Activated naive CD8-positive, alpha-beta T cell treated with anti-CD3 and anti-CD28 coated beads, Interleukin-2, amount 10 ng/mL, durations not matched to agents 7 days and 5 days (primary cell): ENCODE data around the gene QRFPR. TPM values are rescaled to one million over a fixed set of nuclear protein-coding genes. Genes with fewer than 3 reads are reported as not detected.
"Not testable (repeated sequence)": the region's sequence is repeated elsewhere in the genome, so short reads cannot be mapped to it uniquely, and the experiment has no call there.

ENCODE experiments used
- ATAC-seq: fragments of 150-1000 bp; cut with Tn5 transposase; one replicate; pipeline ENCODE4 v1.10.0; 2021; ENCODE audit warnings: low read depth, moderate library complexity
- POLR2A ChIA-PET: fragments of 350-600 bp; sonication (Branson Sonifier 250); formaldehyde crosslinking; loops from one replicate; lab custom pipeline; 2021; ENCODE audit warnings: antibody characterized with exemption; lab: Charles Lee
- DNase-seq: peaks from one replicate; pipeline ENCODE4 v3.0.0; 2021
- H3K27ac Mint-ChIP-seq: one replicate; pipeline ENCODE4 v1.8.0; 2022; ENCODE audit warnings: mild to moderate bottlenecking, mixed read lengths
- H3K27me3 Mint-ChIP-seq: one replicate; pipeline ENCODE4 v1.8.0; 2022; ENCODE audit warnings: mild to moderate bottlenecking, moderate library complexity, mixed read lengths
- H3K36me3 Mint-ChIP-seq: one replicate; pipeline ENCODE4 v1.8.0; 2021; ENCODE audit warnings: mild to moderate bottlenecking, mixed read lengths
- H3K4me1 Mint-ChIP-seq: one replicate; pipeline ENCODE4 v1.8.0; 2021; ENCODE audit warnings: mixed read lengths
- H3K4me3 Mint-ChIP-seq: one replicate; pipeline ENCODE4 v1.8.0; 2022; ENCODE audit warnings: mild to moderate bottlenecking, moderate library complexity, mixed read lengths
- H3K9me3 Mint-ChIP-seq: one replicate; pipeline ENCODE4 v1.8.0; 2021; ENCODE audit warnings: mixed read lengths
- total RNA-seq, 2 experiments: library from RNA; stranded (reverse); gene quantifications; one replicate each; pipeline ENCODE4 v1.2.3, GENCODE V29; 2021

QRFPR gene
- total RNA-seq, 2 experiments from 2014 or later: not detected

GRCh38 chr4:121326597-121326996 lies 54.2 kb downstream of the QRFPR start:
- DNase-seq (no peak), ATAC-seq (no peak)
- peaks cover 25% of the 10 kb centered on the region for H3K27me3 Mint-ChIP-seq
- no peak overlapping the region for H3K4me3 Mint-ChIP-seq
- H3K4me1 Mint-ChIP-seq: no peaks in the 10 kb centered on the region
- POLR2A ChIA-PET: no interaction called here
- no peak overlapping the region for H3K27ac Mint-ChIP-seq
- no peaks in the 10 kb centered on the region for H3K9me3 Mint-ChIP-seq
- no peaks in the 10 kb centered on the region for H3K36me3 Mint-ChIP-seq

DNA sequence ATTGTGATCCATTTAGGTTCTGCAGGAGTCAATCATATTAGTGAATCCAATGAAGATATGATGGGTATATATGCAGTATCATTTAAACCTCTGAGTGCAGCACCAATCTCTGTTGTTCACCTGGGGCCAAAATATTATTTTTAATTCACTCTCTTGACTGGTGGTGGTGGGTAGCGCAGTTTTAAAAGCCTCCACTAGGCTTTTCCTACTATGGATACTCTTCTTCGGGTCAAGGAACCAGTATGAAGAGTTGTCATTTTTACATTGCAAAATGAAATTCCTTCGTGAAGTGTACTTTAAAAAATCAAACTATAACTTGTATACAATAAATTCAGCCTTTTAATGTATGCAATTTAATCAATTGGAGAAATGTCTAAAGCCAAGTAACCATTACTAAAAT lies 56.5 kb downstream of the QRFPR start:
- Mint-ChIP-seq H3K4me3 (no peak overlapping the region), H3K27me3 (peaks cover 30% of the 10 kb centered on the region), H3K27ac (no peak overlapping the region), H3K9me3 (no peaks in the 10 kb centered on the region), H3K36me3 (no peaks in the 10 kb centered on the region), H3K4me1 (no peaks in the 10 kb centered on the region)
- ATAC-seq: no peak
- POLR2A ChIA-PET: no interaction called here
- no peak for DNase-seq

DNA sequence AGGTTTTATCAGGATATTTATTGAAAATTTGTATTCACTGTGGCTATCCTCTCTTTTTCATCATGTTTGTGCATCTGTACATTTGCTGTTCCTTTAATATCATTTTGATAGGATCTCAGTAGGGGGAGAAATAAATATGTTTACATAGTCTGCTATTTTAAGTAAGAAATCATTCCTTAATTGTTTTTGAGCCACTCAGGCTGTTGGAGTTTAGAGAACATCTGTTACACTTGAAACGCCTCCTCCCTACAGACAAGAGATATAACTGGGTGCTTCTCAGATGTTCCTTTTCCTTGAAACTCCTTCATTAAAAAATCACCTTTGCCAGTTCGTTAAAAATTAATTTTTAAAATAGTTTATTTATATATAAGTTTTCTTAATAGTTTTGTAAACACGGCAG lies 59.4 kb downstream of the QRFPR start:
- H3K4me1 Mint-ChIP-seq: no peaks in the 10 kb centered on the region
- ATAC-seq: no peak
- H3K9me3 Mint-ChIP-seq: peaks cover 3% of the 10 kb centered on the region

DNA sequence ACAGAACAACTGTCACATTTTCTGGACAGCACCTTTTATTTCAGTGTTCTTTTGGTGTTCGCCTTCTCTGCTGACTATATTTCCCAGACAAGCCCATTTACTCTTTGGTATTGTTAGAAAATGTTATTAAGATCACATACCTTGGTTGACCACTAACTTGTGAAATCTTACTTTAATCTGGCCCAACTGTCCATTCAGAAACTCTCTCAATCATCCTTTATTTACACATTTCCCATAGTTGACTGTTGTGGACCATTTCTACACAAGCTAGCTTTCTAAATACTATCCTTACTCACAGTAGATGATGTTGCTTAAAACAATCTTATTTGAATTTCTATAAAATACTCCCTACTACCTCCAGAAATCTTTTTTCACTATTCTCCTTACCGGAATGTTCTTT lies 64.7 kb downstream of the QRFPR start:
- ATAC-seq: no peak
- H3K4me1 Mint-ChIP-seq: no peaks in the 10 kb centered on the region
- POLR2A ChIA-PET: no interaction called here
- no peak overlapping the region for H3K4me3 Mint-ChIP-seq
- peaks cover 17% of the 10 kb centered on the region for H3K27me3 Mint-ChIP-seq
- no peak overlapping the region for H3K27ac Mint-ChIP-seq
- H3K9me3 Mint-ChIP-seq: peaks cover 3% of the 10 kb centered on the region
- DNase-seq: no peak
- no peaks in the 10 kb centered on the region for H3K36me3 Mint-ChIP-seq

More for the DNA sequence above, 59.4 kb downstream of the QRFPR start:
- Mint-ChIP-seq H3K4me3 (no peak overlapping the region), H3K27me3 (peaks cover 27% of the 10 kb centered on the region), H3K27ac (no peak overlapping the region), H3K36me3 (no peaks in the 10 kb centered on the region)
- DNase-seq: no peak
- POLR2A ChIA-PET: no interaction called here

GRCh38 chr4:121313430-121313829 lies 67.4 kb downstream of the QRFPR start:
- H3K4me1 Mint-ChIP-seq, POLR2A ChIA-PET, DNase-seq, ATAC-seq, H3K36me3 Mint-ChIP-seq, H3K9me3 Mint-ChIP-seq, H3K27ac Mint-ChIP-seq, H3K4me3 Mint-ChIP-seq: not testable (repeated sequence)
- H3K27me3 Mint-ChIP-seq: peaks cover 10% of the 10 kb centered on the region

DNA sequence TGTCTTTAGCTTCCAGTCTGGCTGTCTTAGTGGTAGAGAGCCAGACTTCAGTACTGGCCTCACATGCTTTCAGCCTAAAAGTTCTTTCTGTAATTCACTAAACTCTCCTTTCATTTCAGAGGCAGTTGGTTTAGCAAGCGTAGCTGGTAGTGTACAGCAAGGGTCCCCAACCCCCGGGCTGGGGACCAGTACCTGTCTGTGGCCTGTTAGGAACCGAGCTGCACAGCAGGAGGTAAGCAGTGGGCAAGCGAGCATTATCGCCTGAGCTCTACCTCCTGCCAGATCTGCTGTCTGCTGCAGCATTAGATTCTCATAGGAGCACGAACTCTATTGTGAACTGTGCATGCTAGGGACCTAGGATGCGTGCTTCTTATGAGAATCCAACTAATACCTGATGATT lies 72.0 kb downstream of the QRFPR start:
- ATAC-seq: no peak
- Mint-ChIP-seq H3K27ac (no peak overlapping the region), H3K4me3 (no peak overlapping the region), H3K36me3 (no peaks in the 10 kb centered on the region), H3K4me1 (peaks cover 15% of the 10 kb centered on the region), H3K9me3 (no peaks in the 10 kb centered on the region), H3K27me3 (peaks cover 6% of the 10 kb centered on the region)
- POLR2A ChIA-PET: no interaction called here
- no peak for DNase-seq

DNA sequence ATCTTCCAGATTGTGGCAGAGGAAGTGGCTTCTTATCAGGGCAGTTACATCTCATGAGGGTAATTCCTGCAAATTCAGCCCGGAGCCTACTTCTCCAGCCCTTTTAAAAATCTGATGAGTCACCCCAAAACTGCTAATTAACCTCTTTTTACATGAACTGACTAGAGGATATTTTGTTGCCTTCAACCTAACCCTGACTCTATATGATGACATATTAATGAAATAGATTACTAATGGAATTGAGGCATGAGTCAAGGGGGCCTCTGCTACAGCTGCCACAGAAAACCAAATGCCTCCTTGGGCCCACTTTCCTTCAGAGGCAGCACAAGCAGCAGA lies 72.5 kb downstream of the QRFPR start:
- Mint-ChIP-seq H3K27ac (no peak overlapping the region), H3K4me1 (peaks cover 15% of the 10 kb centered on the region), H3K9me3 (no peaks in the 10 kb centered on the region), H3K4me3 (no peak overlapping the region), H3K27me3 (peaks cover 6% of the 10 kb centered on the region), H3K36me3 (no peaks in the 10 kb centered on the region)
- DNase-seq (no peak), ATAC-seq (no peak)
- POLR2A ChIA-PET: interaction anchor here (1.0 to 1.3 kb wide), 2 partner anchors 54 to 299 kb away, joined by 3 read pairs; no protein-coding TSS in a partner anchor

GRCh38 chr4:121307445-121308327 lies 73.1 kb downstream of the QRFPR start:
- H3K4me1 Mint-ChIP-seq: peaks cover 15% of the 10 kb centered on the region
- peak overlapping the region; percentile 31 for H3K27ac Mint-ChIP-seq
- peak; percentile 56 for ATAC-seq
- H3K36me3 Mint-ChIP-seq: no peaks in the 10 kb centered on the region
- no peak overlapping the region for H3K4me3 Mint-ChIP-seq
- H3K27me3 Mint-ChIP-seq: peaks cover 6% of the 10 kb centered on the region
- no peaks in the 10 kb centered on the region for H3K9me3 Mint-ChIP-seq
- POLR2A ChIA-PET: interaction anchor here (0.8 to 1.3 kb wide), 3 partner anchors 53 to 298 kb away, joined by 3 read pairs; no protein-coding TSS in a partner anchor
- DNase-seq: no peak

GRCh38 chr4:121306931-121307330 lies 73.9 kb downstream of the QRFPR start:
- no peak for DNase-seq
- POLR2A ChIA-PET: interaction anchor here (1.3 kb wide), 1 partner anchor 52 kb away, joined by 3 read pairs; no protein-coding TSS in a partner anchor
- Mint-ChIP-seq H3K9me3 (no peaks in the 10 kb centered on the region), H3K4me1 (peaks cover 15% of the 10 kb centered on the region), H3K4me3 (no peak overlapping the region), H3K27ac (no peak overlapping the region), H3K27me3 (peaks cover 4% of the 10 kb centered on the region), H3K36me3 (no peaks in the 10 kb centered on the region)
- no peak for ATAC-seq

- H3K9me3 Mint-ChIP-seq: no peaks in the 10 kb centered on the region
- no peaks in the 10 kb centered on the region for H3K36me3 Mint-ChIP-seq
- POLR2A ChIA-PET: no interaction called here
- H3K27ac Mint-ChIP-seq: no peak overlapping the region
- no peak for DNase-seq
- no peak for ATAC-seq
- peaks cover 3% of the 10 kb centered on the region for H3K27me3 Mint-ChIP-seq
- H3K4me1 Mint-ChIP-seq: peaks cover 15% of the 10 kb centered on the region
- no peak overlapping the region for H3K4me3 Mint-ChIP-seq
Observed at GRCh38 chr4:121304893-121305292, 75.9 kb downstream of the QRFPR start.

GRCh38 chr4:121299367-121299766 lies 81.5 kb downstream of the QRFPR start:
- H3K4me1 Mint-ChIP-seq: no peaks in the 10 kb centered on the region

GRCh38 chr4:121283319-121283718 lies 97.5 kb downstream of the QRFPR start:
- DNase-seq: no peak
- Mint-ChIP-seq H3K4me1 (no peaks in the 10 kb centered on the region), H3K27me3 (no peaks in the 10 kb centered on the region), H3K36me3 (peaks cover 5% of the 10 kb centered on the region), H3K4me3 (no peak overlapping the region), H3K9me3 (peaks cover 11% of the 10 kb centered on the region), H3K27ac (no peak overlapping the region)
- no peak for ATAC-seq
- POLR2A ChIA-PET: no interaction called here

More at GRCh38 chr4:121299367-121299766, 81.5 kb downstream of the QRFPR start:
- H3K9me3 Mint-ChIP-seq: no peaks in the 10 kb centered on the region
- H3K27me3 Mint-ChIP-seq: peaks cover 5% of the 10 kb centered on the region
- no peak overlapping the region for H3K27ac Mint-ChIP-seq
- H3K4me3 Mint-ChIP-seq: no peak overlapping the region
- POLR2A ChIA-PET: no interaction called here
- no peaks in the 10 kb centered on the region for H3K36me3 Mint-ChIP-seq
- DNase-seq (no peak), ATAC-seq (no peak)

- no peak for DNase-seq
- POLR2A ChIA-PET: no interaction called here
Observed at GRCh38 chr4:121280425-121280824, 100.4 kb downstream of the QRFPR start.

GRCh38 chr4:121278811-121279368 lies 101.9 kb downstream of the QRFPR start:
- no peak for DNase-seq
- Mint-ChIP-seq H3K4me1 (peaks cover 1% of the 10 kb centered on the region), H3K4me3 (no peak overlapping the region), H3K27ac (no peak overlapping the region), H3K36me3 (no peaks in the 10 kb centered on the region), H3K27me3 (peaks cover 7% of the 10 kb centered on the region), H3K9me3 (peaks cover 2% of the 10 kb centered on the region)
- no peak for ATAC-seq
- POLR2A ChIA-PET: no interaction called here

More at GRCh38 chr4:121280425-121280824, 100.4 kb downstream of the QRFPR start:
- no peak overlapping the region for H3K27ac Mint-ChIP-seq
- no peak for ATAC-seq
- no peaks in the 10 kb centered on the region for H3K4me1 Mint-ChIP-seq
- H3K9me3 Mint-ChIP-seq: peaks cover 3% of the 10 kb centered on the region
- peaks cover 2% of the 10 kb centered on the region for H3K36me3 Mint-ChIP-seq
- H3K4me3 Mint-ChIP-seq: no peak overlapping the region
- H3K27me3 Mint-ChIP-seq: peaks cover 7% of the 10 kb centered on the region
